Neural cell (in vitro differentiated cells): ENCODE measurements around the gene AKR1C4. TPM values are rescaled to one million over a fixed set of nuclear protein-coding genes. Genes with fewer than 3 reads are reported as not detected.
"Not testable (repeated sequence)": the region's sequence is repeated elsewhere in the genome, so short reads cannot be mapped to it uniquely, and the experiment has no call there.

ENCODE experiments used
- H2AFZ ChIP-seq: fragments of 200-600, 300-800 bp; sonication (generic), shearing (Covaris generic); 2 replicates; pipeline ENCODE4 v1.6.0; 2014; ENCODE audit warnings: low read depth, mild to moderate bottlenecking, antibody characterized with exemption, low read length, moderate library complexity
- H3F3A ChIP-seq: fragments of 200-600 bp; shearing (Covaris generic); 2 replicates; pipeline ENCODE4 v1.6.1; 2016; ENCODE audit warnings: mild to moderate bottlenecking, moderate library complexity, mixed read lengths, antibody characterized with exemption, low read length; ENCODE audit not compliant: insufficient read depth, poor library complexity, severe bottlenecking
- H3K27ac ChIP-seq: fragments of 200-600, 300-800 bp; sonication (generic), shearing (Covaris generic); 2 replicates; pipeline ENCODE4 v1.5.1; 2014; ENCODE audit warnings: mild to moderate bottlenecking, low read length, moderate library complexity
- H3K27me3 ChIP-seq: fragments of 300-800, 200-600 bp; sonication (generic), shearing (Covaris generic); 2 replicates; pipeline ENCODE4 v1.6.0; 2014; ENCODE audit warnings: mild to moderate bottlenecking, low read depth, low read length, moderate library complexity; ENCODE audit not compliant: insufficient read depth
- H3K36me3 ChIP-seq: fragments of 300-800, 200-600 bp; sonication (generic), shearing (Covaris generic); 2 replicates; pipeline ENCODE4 v1.5.1; 2014; ENCODE audit warnings: mild to moderate bottlenecking, antibody characterized with exemption, low read length, moderate library complexity; ENCODE audit not compliant: insufficient read depth
- H3K4me2 ChIP-seq: fragments of 300-800, 200-600 bp; sonication (generic), shearing (Covaris generic); 2 replicates; pipeline ENCODE4 v1.6.0; 2014; ENCODE audit warnings: mild to moderate bottlenecking, low read length
- H3K4me3 ChIP-seq: fragments of 300-800, 200-600 bp; sonication (generic), shearing (Covaris generic); 2 replicates; pipeline ENCODE4 v1.5.1; 2014; ENCODE audit warnings: mild to moderate bottlenecking, low read length, moderate library complexity
- H3K79me2 ChIP-seq: fragments of 200-600 bp; shearing (Covaris generic); replicated peaks from 2 replicates; pipeline ENCODE4 v1.6.0; 2014; ENCODE audit warnings: mild to moderate bottlenecking, low read length, moderate library complexity; ENCODE audit not compliant: insufficient read depth
- H3K9ac ChIP-seq: fragments of 300-800, 200-600 bp; sonication (generic), shearing (Covaris generic); 2 replicates; pipeline ENCODE4 v1.6.1; 2016; ENCODE audit warnings: mild to moderate bottlenecking, low read length, mixed read lengths
- H3K9me2 ChIP-seq: fragments of 200-600 bp; shearing (Covaris generic); 2 replicates; pipeline ENCODE4 v1.6.1; 2016; ENCODE audit warnings: mild to moderate bottlenecking, low read length, mixed read lengths; ENCODE audit not compliant: insufficient read depth
- H3K9me3 ChIP-seq: fragments of 200-600, 300-800 bp; sonication (generic), shearing (Covaris generic); 2 replicates; pipeline ENCODE4 v1.6.1; 2016; ENCODE audit warnings: mild to moderate bottlenecking, mixed run types, low read length, moderate library complexity, mixed read lengths
- H4K20me1 ChIP-seq: fragments of 200-600 bp; shearing (Covaris generic); 2 replicates; pipeline ENCODE4 v1.6.1; 2016; ENCODE audit warnings: mild to moderate bottlenecking, mixed run types; ENCODE audit not compliant: insufficient read depth
- MXI1 ChIP-seq: fragments of 450-650 bp; conservative IDR thresholded peaks from 2 replicates; pipeline ENCODE4 v1.6.1; 2014; ENCODE audit warnings: antibody characterized with exemption, mild to moderate bottlenecking; ENCODE audit not compliant: poor library complexity, severe bottlenecking
- POLR2AphosphoS5 ChIP-seq: IDR thresholded peaks from 2 replicates; pipeline ENCODE4 v1.6.1; 2012
- RAD21 ChIP-seq: fragments of 450-650 bp; conservative IDR thresholded peaks from 2 replicates; pipeline ENCODE4 v1.6.1; 2014; ENCODE audit warnings: antibody characterized with exemption, mild to moderate bottlenecking, moderate library complexity
- REST ChIP-seq: IDR thresholded peaks from 2 replicates; pipeline ENCODE4 v1.6.1; 2012; ENCODE audit warnings: borderline replicate concordance
- SMC3 ChIP-seq: fragments of 450-650 bp; conservative IDR thresholded peaks from 2 replicates; pipeline ENCODE4 v1.6.1; 2014; ENCODE audit warnings: antibody characterized with exemption, mild to moderate bottlenecking, moderate library complexity; ENCODE audit not compliant: poor library complexity
- TAF1 ChIP-seq: IDR thresholded peaks from 2 replicates; pipeline ENCODE4 v1.6.1; 2012; ENCODE audit warnings: low read depth
- polyA plus RNA-seq: library from polyadenylated mRNA; depleted of rRNA; stranded (reverse); fragments of >200 nt; gene quantifications from 2 replicates; pipeline ENCODE4 v1.2.3, GENCODE V29; 2014

Gene AKR1C4
- polyA plus RNA-seq, 1 donor from 2014 or later = not detected

- Histone ChIP-seq H3K4me3 (no peak overlapping the region), H3K27ac (no peak overlapping the region), H3K79me2 (no peaks in the 10 kb centered on the region), H3K9ac (no peak overlapping the region), H2AFZ (no peak overlapping the region), H3K9me3 (no peaks in the 10 kb centered on the region), H3F3A (no peaks in the 10 kb centered on the region), H4K20me1 (no peaks in the 10 kb centered on the region), H3K27me3 (no peaks in the 10 kb centered on the region), H3K9me2 (no peaks in the 10 kb centered on the region), H3K4me2 (no peak overlapping the region), H3K36me3 (no peaks in the 10 kb centered on the region)
- TF ChIP-seq TAF1 = no peak
These were observed 45.9 kb downstream of the AKR1C4 start for GRCh38 chr10:5242585-5242984.

GRCh38 chr10:5243521-5243987 lies 46.9 kb downstream of the AKR1C4 start:
- Histone ChIP-seq H3K9me2 (no peaks in the 10 kb centered on the region), H3K79me2 (no peaks in the 10 kb centered on the region), H3K4me2 (no peak overlapping the region), H4K20me1 (no peaks in the 10 kb centered on the region), H2AFZ (no peak overlapping the region), H3K27ac (no peak overlapping the region), H3F3A (no peaks in the 10 kb centered on the region), H3K9ac (no peak overlapping the region), H3K36me3 (no peaks in the 10 kb centered on the region), H3K4me3 (no peak overlapping the region), H3K27me3 (no peaks in the 10 kb centered on the region), H3K9me3 (no peaks in the 10 kb centered on the region)
- no peak for TF ChIP-seq RAD21

GRCh38 chr10:5252177-5253037 lies 55.8 kb downstream of the AKR1C4 start:
- no peak overlapping the region for H3K4me3 ChIP-seq
- no peak overlapping the region for H2AFZ ChIP-seq
- no peaks in the 10 kb centered on the region for H3K27me3 ChIP-seq
- no peak overlapping the region for H3K4me2 ChIP-seq
- no peaks in the 10 kb centered on the region for H3K9me2 ChIP-seq
- no peaks in the 10 kb centered on the region for H3K36me3 ChIP-seq
- H3K9me3 ChIP-seq = no peaks in the 10 kb centered on the region
- H3K79me2 ChIP-seq = no peaks in the 10 kb centered on the region
- H3F3A ChIP-seq = no peaks in the 10 kb centered on the region
- H3K27ac ChIP-seq = no peak overlapping the region
- H3K9ac ChIP-seq = no peak overlapping the region
- H4K20me1 ChIP-seq = no peaks in the 10 kb centered on the region
- no peak for TF ChIP-seq MXI1

- Histone ChIP-seq H3F3A (no peaks in the 10 kb centered on the region), H3K4me2 (no peak overlapping the region), H3K9me3 (no peaks in the 10 kb centered on the region), H3K27ac (no peak overlapping the region), H2AFZ (no peak overlapping the region), H3K36me3 (no peaks in the 10 kb centered on the region), H3K27me3 (no peaks in the 10 kb centered on the region), H3K9me2 (no peaks in the 10 kb centered on the region), H3K4me3 (no peak overlapping the region), H4K20me1 (no peaks in the 10 kb centered on the region), H3K79me2 (no peaks in the 10 kb centered on the region), H3K9ac (no peak overlapping the region)
- TF ChIP-seq REST (no peak), POLR2AphosphoS5 (no peak), SMC3 (no peak), TAF1 (no peak), MXI1 (no peak), RAD21 (no peak)
These were observed 57.9 kb downstream of the AKR1C4 start for GRCh38 chr10:5254488-5254887.

- H3K27me3 ChIP-seq, H3K9me2 ChIP-seq, H3F3A ChIP-seq, H3K27ac ChIP-seq, H3K9me3 ChIP-seq, H3K4me3 ChIP-seq, H3K79me2 ChIP-seq, H4K20me1 ChIP-seq, H3K4me2 ChIP-seq, H3K9ac ChIP-seq, H2AFZ ChIP-seq, H3K36me3 ChIP-seq: not testable (repeated sequence)
These were observed 61.1 kb downstream of the AKR1C4 start for GRCh38 chr10:5257768-5258167.
